WTC11 (cell line): ENCODE results near the gene CEP350. TPM values are rescaled to one million over a fixed set of nuclear protein-coding genes. Genes with fewer than 3 reads are reported as not detected.

Experiments
- ATAC-seq: fragments of 200-7000 bp; cut with Tn5 transposase; 2 replicates; pipeline ENCODE4 v1.10.0; 2021; ENCODE audit warnings: mild to moderate bottlenecking, moderate library complexity
- CTCF ChIA-PET: fragments of 300-600 bp; sonication (Branson Sonifier 250); formaldehyde crosslinking; loops from one replicate; lab custom pipeline; 2021; ENCODE audit warnings: antibody characterized with exemption; lab: Charles Lee
- POLR2A ChIA-PET: fragments of 350-600 bp; sonication (Branson Sonifier 250); formaldehyde crosslinking; loops from one replicate; lab custom pipeline; 2021; ENCODE audit warnings: antibody characterized with exemption; lab: Charles Lee
- DNase-seq: peaks from one replicate; pipeline ENCODE4 v3.0.0; 2021; ENCODE audit warnings: low spot score
- H3K27ac Mint-ChIP-seq: 2 replicates; pipeline ENCODE4 v1.8.0; 2021; ENCODE audit warnings: mixed read lengths
- H3K27me3 Mint-ChIP-seq: 2 replicates; pipeline ENCODE4 v1.8.0; 2021; ENCODE audit warnings: low read depth, mild to moderate bottlenecking, moderate library complexity, mixed read lengths
- H3K36me3 Mint-ChIP-seq: 2 replicates; pipeline ENCODE4 v1.8.0; 2021; ENCODE audit warnings: mixed read lengths
- H3K4me1 Mint-ChIP-seq: 2 replicates; pipeline ENCODE4 v1.8.0; 2022; ENCODE audit warnings: mixed read lengths
- H3K4me3 Mint-ChIP-seq: 2 replicates; pipeline ENCODE4 v1.8.0; 2021; ENCODE audit warnings: mild to moderate bottlenecking, moderate library complexity, mixed read lengths
- H3K9me3 Mint-ChIP-seq: 2 replicates; pipeline ENCODE4 v1.8.0; 2021; ENCODE audit warnings: mixed read lengths
- E2F1 ChIP-seq: sonication (generic); formaldehyde crosslinking; IDR thresholded peaks from 2 replicates; pipeline ENCODE4 v1.8.0; 2022; ENCODE audit warnings: mild to moderate bottlenecking, missing genetic modification reagents
- FOXK1 ChIP-seq: sonication (generic); formaldehyde crosslinking; IDR thresholded peaks from 2 replicates; pipeline ENCODE4 v1.8.0; 2022; ENCODE audit warnings: mild to moderate bottlenecking, moderate library complexity, missing genetic modification reagents
- GRHL2 ChIP-seq: fragments of 250-450 bp; sonication (Bioruptor Pico); IDR thresholded peaks from 2 replicates; pipeline ENCODE4 v1.8.0; 2022; ENCODE audit warnings: mild to moderate bottlenecking, moderate library complexity; ENCODE audit not compliant: insufficient replicate concordance, severe bottlenecking
- HMGXB4 ChIP-seq: sonication (generic); formaldehyde crosslinking; IDR thresholded peaks from 2 replicates; pipeline ENCODE4 v1.8.1; 2023; ENCODE audit warnings: mild to moderate bottlenecking, moderate library complexity, missing genetic modification reagents
- NFYB ChIP-seq: sonication (generic); formaldehyde crosslinking; conservative IDR thresholded peaks from 2 replicates; pipeline ENCODE4 v1.8.0; 2022; ENCODE audit warnings: low read depth, missing genetic modification reagents
- PRDM15 ChIP-seq: sonication (generic); formaldehyde crosslinking; IDR thresholded peaks from 2 replicates; pipeline ENCODE4 v1.8.0; 2022; ENCODE audit warnings: missing genetic modification reagents
- SMAD4 ChIP-seq: sonication (generic); formaldehyde crosslinking; IDR thresholded peaks from 2 replicates; pipeline ENCODE4 v1.8.0; 2022; ENCODE audit warnings: mild to moderate bottlenecking, missing genetic modification reagents
- TEAD1 ChIP-seq: sonication (generic); formaldehyde crosslinking; IDR thresholded peaks from 2 replicates; pipeline ENCODE4 v1.8.0; 2022; ENCODE audit warnings: mild to moderate bottlenecking, missing genetic modification reagents
- USF1 ChIP-seq: sonication (generic); formaldehyde crosslinking; IDR thresholded peaks from 2 replicates; pipeline ENCODE4 v1.8.0; 2022; ENCODE audit warnings: mild to moderate bottlenecking, missing genetic modification reagents
- ZBTB43 ChIP-seq: sonication (generic); formaldehyde crosslinking; IDR thresholded peaks from 2 replicates; pipeline ENCODE4 v1.8.1; 2023; ENCODE audit warnings: mild to moderate bottlenecking, missing genetic modification reagents
- ZNF138 ChIP-seq: sonication (generic); formaldehyde crosslinking; conservative IDR thresholded peaks from 2 replicates; pipeline ENCODE4 v1.8.1; 2022; ENCODE audit warnings: mild to moderate bottlenecking, moderate library complexity, missing genetic modification reagents
- ZNF416 ChIP-seq: fragments of 250-450 bp; sonication (Bioruptor Pico); IDR thresholded peaks from 2 replicates; pipeline ENCODE4 v1.9.0; 2021; ENCODE audit warnings: mild to moderate bottlenecking, inconsistent platforms
- total RNA-seq: library from RNA; stranded (reverse); gene quantifications from 3 replicates; pipeline ENCODE4 v1.2.3, GENCODE V29; 2021

The CEP350 gene
- total RNA-seq, 1 experiment from 2014 or later, result 34.2 TPM

- no peaks in the 10 kb centered on the region for H3K27me3 Mint-ChIP-seq
- POLR2A ChIA-PET, result no interaction called here
- CTCF ChIA-PET, result no interaction called here
These were observed 36.2 kb downstream of the CEP350 start for GRCh38 chr1:179990847-179991246.

More at GRCh38 chr1:179990847-179991246, 36.2 kb downstream of the CEP350 start:
- Mint-ChIP-seq H3K4me1 (no peaks in the 10 kb centered on the region), H3K27ac (no peak overlapping the region; the same call in 1 of the 2 replicates), H3K4me3 (no peak overlapping the region)
- DNase-seq (no peak), ATAC-seq (no peak)
- TF ChIP-seq ZNF416 (CRISPR knock-in tag), result no peak
- TF ChIP-seq ZBTB43 (CRISPR knock-in tag), result no peak
- TF ChIP-seq GRHL2 (CRISPR knock-in tag), result no peak
- TF ChIP-seq NFYB (CRISPR knock-in tag), result no peak
- no peak for TF ChIP-seq ZNF138 (CRISPR knock-in tag)
- no peak for TF ChIP-seq E2F1 (CRISPR knock-in tag)
- TF ChIP-seq PRDM15 (CRISPR knock-in tag), result no peak
- no peak for TF ChIP-seq USF1 (CRISPR knock-in tag)
- no peak for TF ChIP-seq HMGXB4 (CRISPR knock-in tag)
- no peak for TF ChIP-seq SMAD4
- no peak for TF ChIP-seq TEAD1 (CRISPR knock-in tag)
- no peak for TF ChIP-seq FOXK1 (CRISPR knock-in tag)
- TF ChIP-seq, all 79 proteins: peak for 0
- H3K36me3 Mint-ChIP-seq, result no peaks in the 10 kb centered on the region
- no peaks in the 10 kb centered on the region for H3K9me3 Mint-ChIP-seq
